Body of pancreas (tissue), 4 donors: ENCODE results near the gene NOP14.

Experiments used
- CTCF ChIP-seq, 7 experiments: fragments of 450-650 bp in 4 of 7; fragments of 200-600 bp in 3 of 7; sonication (generic) in 3 of 7; IDR thresholded peaks; one replicate each; pipeline ENCODE4 v1.5.1; 2016 to 2019; ENCODE audit warnings: antibody characterized with exemption in 7 of 7
- POLR2A ChIP-seq, 3 donors: fragments of 450-650 bp; IDR thresholded peaks; one replicate each; pipeline ENCODE4 v1.6.1; 2016; ENCODE audit warnings: antibody characterized with exemption in 3 of 3, mild to moderate bottlenecking in 2 of 3

GRCh38 chr4:2924765-2925301, 38.4 kb downstream of the NOP14 start:
- no peak for TF ChIP-seq CTCF (IDR thresholded peaks at IDR 0.05)
- no peak for TF ChIP-seq POLR2A (IDR thresholded peaks at IDR 0.05)
